ENCODE data around the gene PRICKLE2.

GRCh38 chr3:64114651-64115050 is 110.6 kb downstream of the PRICKLE2 start:
- TF ChIP-seq, protein P1, sequence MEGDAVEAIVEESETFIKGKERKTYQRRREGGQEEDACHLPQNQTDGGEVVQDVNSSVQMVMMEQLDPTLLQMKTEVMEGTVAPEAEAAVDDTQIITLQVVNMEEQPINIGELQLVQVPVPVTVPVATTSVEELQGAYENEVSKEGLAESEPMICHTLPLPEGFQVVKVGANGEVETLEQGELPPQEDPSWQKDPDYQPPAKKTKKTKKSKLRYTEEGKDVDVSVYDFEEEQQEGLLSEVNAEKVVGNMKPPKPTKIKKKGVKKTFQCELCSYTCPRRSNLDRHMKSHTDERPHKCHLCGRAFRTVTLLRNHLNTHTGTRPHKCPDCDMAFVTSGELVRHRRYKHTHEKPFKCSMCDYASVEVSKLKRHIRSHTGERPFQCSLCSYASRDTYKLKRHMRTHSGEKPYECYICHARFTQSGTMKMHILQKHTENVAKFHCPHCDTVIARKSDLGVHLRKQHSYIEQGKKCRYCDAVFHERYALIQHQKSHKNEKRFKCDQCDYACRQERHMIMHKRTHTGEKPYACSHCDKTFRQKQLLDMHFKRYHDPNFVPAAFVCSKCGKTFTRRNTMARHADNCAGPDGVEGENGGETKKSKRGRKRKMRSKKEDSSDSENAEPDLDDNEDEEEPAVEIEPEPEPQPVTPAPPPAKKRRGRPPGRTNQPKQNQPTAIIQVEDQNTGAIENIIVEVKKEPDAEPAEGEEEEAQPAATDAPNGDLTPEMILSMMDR (conservative IDR thresholded peaks at IDR 0.05; ENCODE audit: low read depth, low read length) = no peak
- TF ChIP-seq EZH2 (IDR thresholded peaks at IDR 0.05; ENCODE audit: borderline replicate concordance, low read depth, low read length, poor library complexity, severe bottlenecking) = no peak

Measured in A673 (cell line).